ENCODE measurements around the gene TCHH. TPM values are rescaled to one million over a fixed set of nuclear protein-coding genes. Genes with fewer than 3 reads are reported as not detected.

Gene TCHH
- total and polyA plus RNA-seq, 10 of the 15 experiments (the other 5 are each of a cell fraction or from before 2014, with no cell fraction given): not detected

DNA sequence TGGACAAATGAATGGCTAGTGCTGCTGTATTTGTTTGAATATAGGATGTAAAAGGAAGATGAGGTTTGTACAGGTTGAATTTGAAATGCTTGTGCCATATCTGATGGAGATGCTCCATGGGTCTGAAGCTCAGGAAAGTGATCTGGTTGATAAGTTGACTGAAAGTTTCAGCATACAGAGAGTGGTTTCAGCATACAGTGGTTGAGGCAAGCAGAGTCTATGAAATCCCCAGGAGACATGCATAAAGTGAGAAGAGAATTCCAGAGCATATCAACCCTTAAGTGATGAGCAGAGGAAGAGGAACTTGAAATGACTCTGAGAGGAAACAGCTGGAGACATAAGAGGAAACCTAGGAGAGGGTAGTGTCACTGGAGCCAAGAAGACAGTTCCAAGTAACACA, 48.1 kb downstream of the TCHH start (continued):
- TF ChIP-seq CEBPB (IDR thresholded peaks at IDR 0.05; ENCODE audit: borderline replicate concordance in 1 of 2, low read depth in 2 of 2, low read length in 2 of 2) (no peak), SIN3A (IDR thresholded peaks at IDR 0.05; ENCODE audit: low read depth, low read length) (no peak), IRF3 (IDR thresholded peaks at IDR 0.05) (no peak), WRNIP1 (IDR thresholded peaks at IDR 0.05; ENCODE audit: borderline replicate concordance, low read depth, low read length) (no peak), SMAD5 (IDR thresholded peaks at IDR 0.05; ENCODE audit: low read depth) (no peak), RBBP5 (conservative IDR thresholded peaks at IDR 0.05) (no peak), ZNF207 (IDR thresholded peaks at IDR 0.05; ENCODE audit: borderline replicate concordance) (no peak), MEF2A (IDR thresholded peaks at IDR 0.05; ENCODE audit: insufficient read depth, low read depth, low read length) (no peak), NFXL1 (IDR thresholded peaks at IDR 0.05; ENCODE audit: borderline replicate concordance) (no peak)

DNA sequence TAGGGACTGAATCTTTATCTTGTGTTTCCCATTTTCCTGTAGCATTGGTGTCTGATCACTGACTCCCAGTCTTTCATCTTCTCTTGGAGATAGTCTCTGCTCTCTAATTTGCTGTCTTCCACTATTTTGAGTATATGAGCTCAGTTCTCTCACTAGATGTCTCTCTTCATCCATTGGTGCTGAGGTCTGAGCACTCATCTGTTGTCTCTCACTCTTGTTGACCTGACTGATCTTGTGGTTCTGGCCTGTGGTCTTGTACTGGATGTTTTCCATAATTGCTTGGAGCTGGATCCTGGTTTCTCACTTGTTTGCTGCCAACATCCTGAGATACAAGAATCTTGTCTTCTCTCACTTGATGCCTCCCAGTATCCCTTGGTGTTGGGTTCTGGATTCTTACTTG, 53.3 kb downstream of the TCHH start:
- ChIA-PET POLR2A (no interaction called here), RAD21 (ENCODE audit: unreplicated experiment) (no interaction called here), CTCF (no interaction called here), SMC1A (ENCODE audit: uncharacterized antibody, unreplicated experiment) (no interaction called here)
- intact Hi-C loops (cut with micrococcal nuclease; ENCODE audit: unreplicated experiment) (no loop called here), in situ Hi-C loops (cut with MboI) (no loop called here)
- Histone ChIP-seq H3K36me3 (ENCODE audit: control insufficient read depth in 2 of 2, insufficient read depth in 2 of 2, low read length in 1 of 2) (no peaks in the 10 kb centered on the region), H3K4me1 (ENCODE audit: control insufficient read depth, insufficient read depth, low read length) (no peaks in the 10 kb centered on the region), H4K20me1 (ENCODE audit: control insufficient read depth, insufficient read depth) (no peaks in the 10 kb centered on the region), H3K27me3 (replicated peaks in 1 of 2; ENCODE audit: control insufficient read depth in 2 of 2, insufficient read depth in 2 of 2, low read length in 1 of 2) (no peaks in the 10 kb centered on the region), H3K4me3 (no peak overlapping the region), H3K4me2 (ENCODE audit: control insufficient read depth, insufficient read depth) (no peak overlapping the region), H3K27ac (ENCODE audit: control insufficient read depth, insufficient read depth) (no peak overlapping the region), H2AFZ (ENCODE audit: control insufficient read depth, low read depth, low read length) (no peak overlapping the region), H3K9me3 (replicated peaks; ENCODE audit: control insufficient read depth, insufficient read depth, low read length) (no peaks in the 10 kb centered on the region), H3K9ac (ENCODE audit: control insufficient read depth, insufficient read depth, low read length) (no peak overlapping the region), H3K79me2 (ENCODE audit: control insufficient read depth, insufficient read depth, low read length) (no peaks in the 10 kb centered on the region)
- BruUV-seq (replicated peaks): no TSS peak
- no peak for DNase-seq (ENCODE audit: low read depth, low spot score)
- no peak for ATAC-seq
- no peak for FAIRE-seq
- TF ChIP-seq IKZF1 (conservative IDR thresholded peaks at IDR 0.05) (no peak), RAD21 (IDR thresholded peaks at IDR 0.05; ENCODE audit: insufficient read depth, low read depth, low read length) (0 out of 2 replicates have a peak, but pooled peaks have one; percentile 9), HDAC2 (IDR thresholded peaks at IDR 0.05) (no peak), ZSCAN29 (IDR thresholded peaks at IDR 0.05) (no peak)

Small RNA genes within 50 kb of the gene (small RNA-seq; reads per million reads assigned to genes)
- not detected for gene SPTLC1P4

Other genes with a start within 250 kb of the TCHH start
Only the 7 nearest of the 8 such genes appear.
- 13.2 and 14.1 TPM in 2 replicates for gene THEM4, start 205.9 kb downstream of the TCHH start, total RNA-seq (2014; rRNA removed)
- gene THEM4, start 205.9 kb downstream of the TCHH start, total RNA-seq (2014; rRNA removed; fragmentation: Illumina TruSeq; extraction: Trizol): 16.7 and 17.1 TPM in 2 replicates
- 11.7 and 13.2 TPM in 2 replicates for gene THEM4, start 205.9 kb downstream of the TCHH start, total RNA-seq (2021)
- gene THEM4, start 205.9 kb downstream of the TCHH start, polyA plus RNA-seq (2011; rRNA removed): 18.6 and 21.9 TPM in 2 replicates
- 26.0 and 26.8 TPM in 2 replicates for gene THEM4, start 205.9 kb downstream of the TCHH start, polyA plus RNA-seq (2014; fragmentation: Illumina TruSeq; extraction: Trizol)
- gene THEM4, start 205.9 kb downstream of the TCHH start, polyA plus RNA-seq (2014; fragmentation: Nextera tagmentation; extraction: Ambion mirVana): 1 to 10 TPM; 3.4 to 7.2 TPM
- gene THEM4, start 205.9 kb downstream of the TCHH start, polyA plus RNA-seq (2014; rRNA removed): 22.6 and 30.8 TPM in 2 replicates
- gene THEM4, start 205.9 kb downstream of the TCHH start, polyA plus RNA-seq (2016; fragmentation: Nextera tagmentation; extraction: Ambion mirVana): 10 to 100 TPM; 21.9 to 25.4 TPM
- gene S100A10, start 121.6 kb downstream of the TCHH start, total RNA-seq (2014; rRNA removed): 0.56 TPM in 1 of 2 replicates, not detected in the other
- not detected in 2 replicates for gene S100A10, start 121.6 kb downstream of the TCHH start, total RNA-seq (2014; rRNA removed; fragmentation: Illumina TruSeq; extraction: Trizol)
- gene S100A10, start 121.6 kb downstream of the TCHH start, total RNA-seq (2021): 1.6 and 2.8 TPM in 2 replicates
- gene S100A10, start 121.6 kb downstream of the TCHH start, polyA plus RNA-seq (2011; rRNA removed): 0.16 and 0.20 TPM in 2 replicates
- gene S100A10, start 121.6 kb downstream of the TCHH start, polyA plus RNA-seq (2014; fragmentation: Illumina TruSeq; extraction: Trizol): not detected in 2 replicates
- gene S100A10, start 121.6 kb downstream of the TCHH start, polyA plus RNA-seq (2014; fragmentation: Nextera tagmentation; extraction: Ambion mirVana): under 1 TPM; 0.18 to 0.50 TPM
- 0.65 TPM in 1 of 2 replicates, not detected in the other for gene S100A10, start 121.6 kb downstream of the TCHH start, polyA plus RNA-seq (2014; rRNA removed)
- 1 to 10 TPM; 1.6 to 2.1 TPM for gene S100A10, start 121.6 kb downstream of the TCHH start, polyA plus RNA-seq (2016; fragmentation: Nextera tagmentation; extraction: Ambion mirVana)
- gene S100A11, start 78.4 kb downstream of the TCHH start, total RNA-seq (2014; rRNA removed): 31.6 and 33.6 TPM in 2 replicates
- gene S100A11, start 78.4 kb downstream of the TCHH start, total RNA-seq (2014; rRNA removed; fragmentation: Illumina TruSeq; extraction: Trizol): 23.7 and 30.0 TPM in 2 replicates
- 27.9 and 29.1 TPM in 2 replicates for gene S100A11, start 78.4 kb downstream of the TCHH start, total RNA-seq (2021)
- gene S100A11, start 78.4 kb downstream of the TCHH start, polyA plus RNA-seq (2011; rRNA removed): 8.3 and 9.0 TPM in 2 replicates
- 58.6 and 76.9 TPM in 2 replicates for gene S100A11, start 78.4 kb downstream of the TCHH start, polyA plus RNA-seq (2014; fragmentation: Illumina TruSeq; extraction: Trizol)
- 100 to 1,000 TPM in 1 of 2 experiments, 10 to 100 TPM in 1; 98.4 to 134 TPM for gene S100A11, start 78.4 kb downstream of the TCHH start, polyA plus RNA-seq (2014; fragmentation: Nextera tagmentation; extraction: Ambion mirVana)
- 49.1 and 49.6 TPM in 2 replicates for gene S100A11, start 78.4 kb downstream of the TCHH start, polyA plus RNA-seq (2014; rRNA removed)
- gene S100A11, start 78.4 kb downstream of the TCHH start, polyA plus RNA-seq (2016; fragmentation: Nextera tagmentation; extraction: Ambion mirVana): 10 to 100 TPM; 76.2 to 85.8 TPM
- not detected in 2 replicates for gene TCHHL1, start 26.4 kb downstream of the TCHH start, total RNA-seq (2014; rRNA removed)
- gene TCHHL1, start 26.4 kb downstream of the TCHH start, total RNA-seq (2014; rRNA removed; fragmentation: Illumina TruSeq; extraction: Trizol): not detected in 2 replicates
- gene TCHHL1, start 26.4 kb downstream of the TCHH start, total RNA-seq (2021): not detected in 2 replicates
- not detected in 2 replicates for gene TCHHL1, start 26.4 kb downstream of the TCHH start, polyA plus RNA-seq (2011; rRNA removed)
- gene TCHHL1, start 26.4 kb downstream of the TCHH start, polyA plus RNA-seq (2014; fragmentation: Illumina TruSeq; extraction: Trizol): not detected in 2 replicates
- gene TCHHL1, start 26.4 kb downstream of the TCHH start, polyA plus RNA-seq (2014; fragmentation: Nextera tagmentation; extraction: Ambion mirVana): not detected
- gene TCHHL1, start 26.4 kb downstream of the TCHH start, polyA plus RNA-seq (2014; rRNA removed): not detected in 2 replicates
- not detected for gene TCHHL1, start 26.4 kb downstream of the TCHH start, polyA plus RNA-seq (2016; fragmentation: Nextera tagmentation; extraction: Ambion mirVana)
- not detected in 2 replicates for gene RPTN, start 43.8 kb upstream of the TCHH start, total RNA-seq (2014; rRNA removed)
- gene RPTN, start 43.8 kb upstream of the TCHH start, total RNA-seq (2014; rRNA removed; fragmentation: Illumina TruSeq; extraction: Trizol): not detected in 2 replicates
- not detected in 2 replicates for gene RPTN, start 43.8 kb upstream of the TCHH start, total RNA-seq (2021)
- gene RPTN, start 43.8 kb upstream of the TCHH start, polyA plus RNA-seq (2011; rRNA removed): not detected in 2 replicates
- not detected in 2 replicates for gene RPTN, start 43.8 kb upstream of the TCHH start, polyA plus RNA-seq (2014; fragmentation: Illumina TruSeq; extraction: Trizol)
- gene RPTN, start 43.8 kb upstream of the TCHH start, polyA plus RNA-seq (2014; fragmentation: Nextera tagmentation; extraction: Ambion mirVana): not detected
- gene RPTN, start 43.8 kb upstream of the TCHH start, polyA plus RNA-seq (2014; rRNA removed): not detected in 2 replicates
- gene RPTN, start 43.8 kb upstream of the TCHH start, polyA plus RNA-seq (2016; fragmentation: Nextera tagmentation; extraction: Ambion mirVana): not detected
- not detected in 2 replicates for gene HRNR, start 108.7 kb upstream of the TCHH start, total RNA-seq (2014; rRNA removed)
- gene HRNR, start 108.7 kb upstream of the TCHH start, total RNA-seq (2014; rRNA removed; fragmentation: Illumina TruSeq; extraction: Trizol): not detected in 2 replicates
- gene HRNR, start 108.7 kb upstream of the TCHH start, total RNA-seq (2021): not detected in 2 replicates
- gene HRNR, start 108.7 kb upstream of the TCHH start, polyA plus RNA-seq (2011; rRNA removed): not detected in 2 replicates
- not detected in 2 replicates for gene HRNR, start 108.7 kb upstream of the TCHH start, polyA plus RNA-seq (2014; fragmentation: Illumina TruSeq; extraction: Trizol)
- gene HRNR, start 108.7 kb upstream of the TCHH start, polyA plus RNA-seq (2014; fragmentation: Nextera tagmentation; extraction: Ambion mirVana): not detected
- gene HRNR, start 108.7 kb upstream of the TCHH start, polyA plus RNA-seq (2014; rRNA removed): not detected in 2 replicates
- not detected for gene HRNR, start 108.7 kb upstream of the TCHH start, polyA plus RNA-seq (2016; fragmentation: Nextera tagmentation; extraction: Ambion mirVana)
- not detected in 2 replicates for gene FLG, start 209.8 kb upstream of the TCHH start, total RNA-seq (2014; rRNA removed)
- gene FLG, start 209.8 kb upstream of the TCHH start, total RNA-seq (2014; rRNA removed; fragmentation: Illumina TruSeq; extraction: Trizol): not detected in 2 replicates
- not detected in 2 replicates for gene FLG, start 209.8 kb upstream of the TCHH start, total RNA-seq (2021)
- gene FLG, start 209.8 kb upstream of the TCHH start, polyA plus RNA-seq (2011; rRNA removed): not detected in 2 replicates
- gene FLG, start 209.8 kb upstream of the TCHH start, polyA plus RNA-seq (2014; fragmentation: Illumina TruSeq; extraction: Trizol): not detected in 2 replicates
- not detected for gene FLG, start 209.8 kb upstream of the TCHH start, polyA plus RNA-seq (2014; fragmentation: Nextera tagmentation; extraction: Ambion mirVana)
- gene FLG, start 209.8 kb upstream of the TCHH start, polyA plus RNA-seq (2014; rRNA removed): not detected in 2 replicates
- not detected for gene FLG, start 209.8 kb upstream of the TCHH start, polyA plus RNA-seq (2016; fragmentation: Nextera tagmentation; extraction: Ambion mirVana)